Measurements from ENCODE around the gene TCOF1.
A peak's percentile ranks its signal among the peaks of the same experiment; 100 is the strongest.

Gene TCOF1

GRCh38 chr5:150349681-150350275, 7.7 kb upstream of the TCOF1 start:
- DNase-seq (ENCODE audit: low read depth in 2 of 2), result no peak

- DNase-seq (ENCODE audit: low read depth in 2 of 2), result peak; percentile 18 to 28
Measured at GRCh38 chr5:150350524-150351344, 6.8 kb upstream of the TCOF1 start.

- no peak for DNase-seq (ENCODE audit: low read depth in 2 of 2)
Measured at GRCh38 chr5:150352244-150353031, 5.1 kb upstream of the TCOF1 start.

- DNase-seq (ENCODE audit: low read depth in 2 of 2), result no peak
Measured at GRCh38 chr5:150353032-150353675, 4.3 kb upstream of the TCOF1 start.

- DNase-seq (ENCODE audit: low read depth in 2 of 2), result no peak
Measured at GRCh38 chr5:150355791-150356190, 1.7 kb upstream of the TCOF1 start.

GRCh38 chr5:150356575-150357294, 762 bp upstream of the TCOF1 start:
- no peak for DNase-seq (ENCODE audit: low read depth in 2 of 2)

GRCh38 chr5:150358261-150359095, 981 bp downstream of the TCOF1 start:
- no peak for DNase-seq (ENCODE audit: low read depth in 2 of 2)

- DNase-seq (ENCODE audit: low read depth in 2 of 2), result no peak
Measured at GRCh38 chr5:150361301-150361700, 3.8 kb downstream of the TCOF1 start.

- DNase-seq (ENCODE audit: low read depth in 2 of 2), result no peak
Measured at GRCh38 chr5:150363185-150363584, 5.7 kb downstream of the TCOF1 start.

- no peak for DNase-seq (ENCODE audit: low read depth in 2 of 2)
Measured at GRCh38 chr5:150364004-150364403, 6.5 kb downstream of the TCOF1 start.

GRCh38 chr5:150368526-150368925, 11.0 kb downstream of the TCOF1 start:
- DNase-seq (ENCODE audit: low read depth in 2 of 2), result no peak

- no peak for DNase-seq (ENCODE audit: low read depth in 2 of 2)
Measured at GRCh38 chr5:150372639-150373038, 15.1 kb downstream of the TCOF1 start.

- DNase-seq (ENCODE audit: low read depth in 2 of 2), result no peak
Measured at GRCh38 chr5:150374651-150375050, 17.2 kb downstream of the TCOF1 start.

- no peak for DNase-seq (ENCODE audit: low read depth in 2 of 2)
Measured at GRCh38 chr5:150376799-150377771, 19.6 kb downstream of the TCOF1 start.

GRCh38 chr5:150377964-150378694, 20.6 kb downstream of the TCOF1 start:
- DNase-seq (ENCODE audit: low read depth in 2 of 2), result no peak

GRCh38 chr5:150384701-150385100, 27.2 kb downstream of the TCOF1 start:
- no peak for DNase-seq (ENCODE audit: low read depth in 2 of 2)

GRCh38 chr5:150386024-150386855, 28.7 kb downstream of the TCOF1 start:
- DNase-seq (ENCODE audit: low read depth in 2 of 2), result no peak
